Cerebellar cortex (tissue), 1 donor: ENCODE data around the gene ESAM.
A peak's percentile ranks its signal among the peaks of the same experiment; 100 is the strongest.
"Not testable (repeated sequence)": the region's sequence is repeated elsewhere in the genome, so short reads cannot be mapped to it uniquely, and the experiment has no call there.

ENCODE experiments used
- DNase-seq: peaks from one replicate; pipeline ENCODE4 v3.0.0-alpha.2; 2015; ENCODE audit warnings: low spot score

ESAM gene

DNA sequence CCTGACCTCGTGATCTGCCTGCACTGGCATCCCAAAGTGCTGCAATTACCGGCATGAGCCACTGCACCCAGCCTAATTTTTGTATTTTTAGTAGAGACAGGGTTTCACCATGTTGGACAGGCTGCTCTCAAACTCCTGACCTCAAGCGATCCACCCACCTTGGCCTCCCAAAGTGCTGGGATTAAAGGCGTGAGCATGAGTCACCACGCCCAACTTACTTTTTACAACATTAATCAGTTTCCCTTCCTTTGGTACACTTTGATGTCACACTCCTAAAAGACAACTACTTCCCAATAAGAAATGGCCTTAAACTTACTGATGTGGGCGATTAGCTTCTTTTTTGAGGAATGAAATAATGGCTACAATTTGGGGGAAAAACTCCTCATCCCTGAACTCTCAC, 8.9 kb upstream of the ESAM start:
- DNase-seq = not testable (repeated sequence)

DNA sequence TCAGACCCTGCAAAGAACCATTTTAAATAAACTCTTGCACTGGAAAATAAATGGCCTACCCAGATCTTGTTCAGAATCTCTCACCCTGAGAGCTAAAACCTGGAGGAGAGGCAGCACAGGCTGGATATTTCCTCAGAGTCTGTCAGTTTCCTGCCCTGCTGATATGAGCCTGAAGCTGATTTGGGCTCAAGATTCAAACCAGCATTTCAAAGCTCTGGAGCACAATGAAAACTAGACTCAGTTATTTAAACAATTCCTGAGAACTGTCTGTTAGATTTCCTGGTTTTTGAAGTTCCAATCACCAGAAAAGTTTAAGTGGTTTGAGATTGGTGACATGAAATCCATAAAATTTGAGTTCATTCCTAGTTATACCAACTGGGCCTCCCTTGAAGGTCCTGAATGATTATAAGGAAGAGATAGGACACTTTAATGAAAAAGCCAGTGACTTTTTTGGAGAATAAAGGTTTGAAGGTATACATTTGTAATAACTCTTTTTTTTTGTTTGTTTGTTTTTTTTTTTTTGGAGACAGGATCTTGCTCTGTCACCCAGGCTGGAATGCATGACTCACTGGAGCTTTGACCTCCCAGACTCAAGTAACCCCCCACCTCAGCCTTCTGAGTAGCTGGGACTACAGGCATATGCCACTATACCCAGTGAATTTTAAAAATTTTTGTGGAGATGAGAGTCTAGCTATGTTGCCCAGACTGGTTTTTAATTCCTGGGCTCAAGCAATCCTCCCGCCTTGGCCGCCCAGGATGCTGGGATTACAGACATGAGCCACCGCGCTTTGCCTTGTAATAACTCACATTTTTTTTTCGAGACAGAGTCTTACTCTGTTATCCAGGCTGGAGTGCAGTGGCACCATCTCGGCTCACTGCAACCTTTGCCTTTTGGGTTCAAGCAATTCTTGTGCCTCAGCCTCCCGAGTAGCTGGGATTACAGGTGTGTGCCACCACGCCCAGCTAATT, 8.0 kb upstream of the ESAM start:
- DNase-seq = no peak

DNA sequence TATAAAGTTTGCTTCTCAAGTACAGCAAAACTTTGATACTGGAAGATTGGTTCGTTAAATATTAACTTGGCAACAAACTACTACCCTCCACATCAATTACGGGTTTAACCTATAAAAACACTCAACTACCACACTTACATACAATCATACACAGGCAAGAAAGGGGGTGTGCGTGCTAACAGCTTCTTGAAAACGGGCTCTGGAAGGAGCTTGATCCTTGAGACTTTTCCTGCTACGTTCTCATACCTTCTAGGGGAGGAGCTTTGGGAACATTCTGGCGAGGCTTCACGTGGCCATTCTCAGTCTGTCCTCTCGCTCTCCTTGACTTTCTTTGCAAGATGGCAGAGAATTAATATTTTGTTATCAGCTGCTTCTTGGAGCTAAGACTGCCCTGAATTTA, 6.8 kb upstream of the ESAM start:
- no peak for DNase-seq

DNA sequence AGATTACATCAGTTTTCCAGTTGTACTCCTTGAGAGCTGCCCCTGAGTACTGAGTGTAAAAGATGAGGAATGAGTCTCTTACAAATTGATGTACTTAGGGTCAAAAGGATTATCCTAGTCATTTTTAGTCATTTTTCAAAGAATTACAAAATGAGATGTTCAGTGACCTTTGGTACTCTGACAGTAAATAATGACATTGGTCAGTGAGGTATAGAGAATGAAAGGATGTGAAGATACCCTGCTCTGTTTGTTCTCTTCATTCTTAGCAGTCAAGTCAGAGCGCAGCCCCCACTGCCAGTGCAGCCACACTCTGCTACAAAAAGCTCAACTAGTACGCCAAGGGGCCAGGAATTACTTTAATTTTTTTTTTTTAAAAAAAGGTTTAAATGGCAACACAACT, 4.1 kb upstream of the ESAM start:
- DNase-seq = no peak

DNA sequence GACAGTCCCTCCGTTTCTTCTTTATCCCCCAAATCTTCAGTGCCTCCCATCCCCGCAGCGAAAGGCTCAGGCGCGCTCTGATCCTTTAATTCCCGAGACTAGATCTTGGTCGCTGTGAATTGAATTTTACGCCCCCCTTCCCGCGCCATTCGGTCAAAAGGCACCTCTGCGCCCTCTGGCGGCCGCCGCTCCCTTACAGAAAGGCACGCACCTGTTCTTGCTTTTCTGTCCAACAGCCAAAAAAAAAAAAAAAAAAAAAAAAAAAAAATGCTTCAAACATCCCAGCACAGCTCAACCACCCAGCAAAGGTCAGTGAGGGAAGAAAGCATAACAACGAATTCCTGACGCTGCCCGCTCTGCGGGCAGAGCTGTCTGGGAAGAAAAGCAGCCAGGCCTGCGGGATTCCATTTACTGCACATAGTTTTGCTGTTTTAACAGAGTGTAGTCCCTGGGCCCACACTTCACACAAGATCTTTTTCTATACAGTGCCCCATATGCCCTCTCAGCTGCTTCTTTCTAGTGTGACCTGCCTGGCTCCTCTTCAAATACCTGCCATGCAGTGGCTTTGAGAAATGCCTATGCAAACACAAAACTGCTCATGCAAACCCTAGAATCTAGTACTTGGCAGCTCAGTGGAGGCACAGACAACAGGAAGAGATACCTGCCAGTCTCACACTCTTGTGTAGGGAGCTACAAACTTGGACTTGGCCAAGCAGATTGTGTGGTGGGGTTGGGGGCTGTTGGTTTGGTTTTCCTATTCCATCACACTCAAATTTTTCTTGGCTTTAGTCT, 1.3 kb upstream of the ESAM start:
- DNase-seq = peak; percentile 74

DNA sequence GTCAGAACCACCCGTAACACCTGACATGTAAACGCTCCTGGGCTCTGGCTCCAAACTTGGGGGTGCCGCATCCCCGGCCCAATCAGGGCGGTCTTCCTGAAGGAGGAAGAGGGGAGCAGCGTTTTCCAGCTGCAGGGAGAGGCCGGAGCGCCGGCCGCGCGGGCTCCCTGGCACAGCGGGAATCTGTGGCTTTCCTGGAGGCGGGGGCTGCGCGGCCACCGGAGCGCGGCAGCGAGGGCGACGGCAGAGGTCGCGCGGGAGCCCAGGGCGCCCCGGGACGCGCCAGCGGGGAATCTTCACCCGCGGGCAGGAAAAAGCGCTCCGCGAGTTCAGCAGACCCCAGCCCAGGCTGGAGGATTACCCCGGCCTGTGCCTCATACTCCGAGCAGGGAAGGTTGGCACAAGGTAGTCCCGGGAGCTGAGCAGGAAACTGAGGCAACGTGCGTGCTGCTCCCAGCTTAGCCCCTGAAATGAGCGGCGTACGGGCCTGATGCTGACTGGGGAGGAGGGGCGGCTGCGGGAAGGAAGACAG, 600 bp upstream of the ESAM start:
- DNase-seq = no peak

DNA sequence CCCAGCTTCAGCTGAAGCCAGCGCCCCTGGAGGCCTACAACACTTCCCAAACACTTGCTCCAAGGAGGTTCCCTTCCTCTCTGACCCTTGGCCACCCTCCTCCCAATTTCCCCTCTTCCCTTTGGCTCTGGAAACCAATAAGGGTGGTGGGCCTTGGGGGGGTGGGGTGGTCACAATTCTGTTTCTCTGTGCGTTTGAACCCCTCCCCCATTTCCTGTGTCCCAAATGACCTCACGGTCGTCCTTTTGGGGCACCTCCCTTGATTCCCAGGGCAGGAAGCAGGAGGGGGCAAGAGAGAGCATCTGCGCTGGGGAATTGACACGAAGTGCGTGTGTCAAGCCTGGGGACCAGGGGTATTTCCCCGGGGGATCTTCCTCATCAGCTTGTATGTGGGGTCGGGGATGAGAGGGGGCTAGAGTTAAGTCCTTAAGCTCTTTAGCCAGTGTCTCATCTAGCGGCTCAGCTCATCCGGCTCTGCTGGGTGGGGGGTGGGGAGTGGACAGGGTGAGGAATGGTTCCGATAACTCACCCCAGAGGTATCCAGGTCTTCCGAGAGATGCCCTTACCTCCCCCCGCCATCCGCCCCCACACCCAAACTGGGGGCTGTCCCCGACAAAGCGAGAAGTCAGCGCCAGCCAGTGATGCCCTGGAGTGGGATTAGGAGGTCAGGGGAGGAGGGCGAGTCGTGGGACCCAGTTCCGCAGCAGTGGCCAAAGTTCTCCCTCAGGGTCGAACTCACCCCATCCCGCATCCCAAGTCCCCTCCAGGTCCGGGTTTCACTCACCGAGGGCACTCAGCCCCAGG, 587 bp downstream of the ESAM start:
- no peak for DNase-seq

DNA sequence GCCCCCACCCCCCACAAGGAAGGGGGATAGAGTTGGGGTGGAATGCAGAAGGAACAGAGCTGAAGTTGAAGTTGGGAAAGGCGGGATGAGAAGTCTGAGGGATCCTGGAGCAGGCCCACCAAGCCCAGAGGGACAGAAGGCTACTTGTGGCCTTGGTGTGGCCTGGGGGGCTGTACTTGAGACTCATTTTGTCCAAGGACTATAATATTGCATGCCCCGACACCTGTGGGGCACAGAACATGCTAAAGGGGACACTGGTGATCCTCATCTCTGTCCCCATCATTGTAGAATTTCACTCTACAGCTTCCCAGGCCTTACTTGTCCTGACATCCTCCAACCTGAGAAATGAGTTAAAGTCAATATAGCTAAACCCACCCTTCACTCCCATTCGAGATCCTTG, 1.3 kb downstream of the ESAM start:
- no peak for DNase-seq

DNA sequence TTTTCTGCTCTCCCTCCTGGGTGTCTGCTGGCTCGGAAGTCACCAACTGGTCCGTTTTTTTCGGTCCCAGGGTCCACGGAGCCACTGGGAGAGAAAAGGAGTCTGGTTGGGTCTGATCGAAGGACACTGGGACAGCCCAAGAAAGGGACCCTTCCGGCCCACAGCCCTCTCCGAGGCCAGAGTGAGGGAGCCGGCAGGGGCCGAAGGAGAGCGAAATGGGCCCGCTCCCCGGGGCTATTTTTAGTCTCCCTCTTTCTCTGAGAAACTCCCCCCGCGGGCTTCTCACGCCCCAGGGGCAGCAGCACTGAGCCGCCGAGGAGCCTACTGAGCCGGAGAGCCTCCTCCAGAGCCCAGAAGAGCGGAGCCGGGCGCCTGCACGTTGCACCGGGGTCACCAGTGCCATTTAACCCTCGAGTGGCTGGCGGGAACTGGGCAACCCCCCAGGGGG, 1.9 kb downstream of the ESAM start:
- no peak for DNase-seq

DNA sequence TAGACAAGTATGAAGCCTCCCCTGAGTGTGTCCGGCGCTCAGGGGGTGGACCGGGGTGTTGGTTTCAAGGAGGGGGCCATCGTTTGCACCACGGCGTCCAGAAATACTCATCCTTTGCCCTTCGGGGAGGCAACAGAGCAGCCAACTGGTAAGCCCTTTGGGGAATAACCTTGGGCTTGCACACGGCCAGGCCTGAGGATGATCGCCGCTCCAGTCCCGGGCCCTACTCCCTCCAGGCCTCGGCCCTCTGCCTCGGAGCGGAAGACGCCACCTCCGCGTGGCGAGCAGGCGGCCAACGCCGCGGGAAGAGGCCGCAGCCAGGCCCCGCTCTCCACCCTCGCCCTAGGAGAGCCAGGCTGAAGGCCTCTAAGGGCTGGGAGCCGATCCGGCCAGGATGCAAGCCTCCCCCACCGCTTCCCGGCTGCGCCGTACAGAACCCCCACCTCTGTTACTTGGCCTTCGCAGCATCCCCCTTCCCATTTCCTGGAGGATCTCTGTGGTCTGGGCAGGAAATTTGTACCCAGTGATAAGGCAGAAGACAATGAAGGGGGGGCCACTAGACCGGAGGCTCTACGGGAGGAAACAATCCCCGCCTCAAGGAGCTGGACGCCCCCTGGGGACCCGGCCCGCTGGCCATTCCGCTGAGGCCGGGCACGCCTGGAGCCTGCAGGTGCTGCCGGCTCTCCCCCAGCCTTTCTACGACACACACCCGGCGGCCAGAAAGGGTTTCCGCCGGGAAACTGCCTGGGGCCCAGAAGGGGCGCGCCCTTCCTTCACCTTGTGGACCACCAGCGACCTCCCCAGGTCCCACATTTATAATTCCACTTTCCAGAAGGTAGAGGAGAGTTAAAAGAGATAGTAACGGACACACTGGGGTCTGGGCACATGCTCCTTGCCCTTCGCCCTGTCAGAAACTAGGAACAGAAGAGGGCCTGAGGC, 2.6 kb downstream of the ESAM start:
- no peak for DNase-seq

DNA sequence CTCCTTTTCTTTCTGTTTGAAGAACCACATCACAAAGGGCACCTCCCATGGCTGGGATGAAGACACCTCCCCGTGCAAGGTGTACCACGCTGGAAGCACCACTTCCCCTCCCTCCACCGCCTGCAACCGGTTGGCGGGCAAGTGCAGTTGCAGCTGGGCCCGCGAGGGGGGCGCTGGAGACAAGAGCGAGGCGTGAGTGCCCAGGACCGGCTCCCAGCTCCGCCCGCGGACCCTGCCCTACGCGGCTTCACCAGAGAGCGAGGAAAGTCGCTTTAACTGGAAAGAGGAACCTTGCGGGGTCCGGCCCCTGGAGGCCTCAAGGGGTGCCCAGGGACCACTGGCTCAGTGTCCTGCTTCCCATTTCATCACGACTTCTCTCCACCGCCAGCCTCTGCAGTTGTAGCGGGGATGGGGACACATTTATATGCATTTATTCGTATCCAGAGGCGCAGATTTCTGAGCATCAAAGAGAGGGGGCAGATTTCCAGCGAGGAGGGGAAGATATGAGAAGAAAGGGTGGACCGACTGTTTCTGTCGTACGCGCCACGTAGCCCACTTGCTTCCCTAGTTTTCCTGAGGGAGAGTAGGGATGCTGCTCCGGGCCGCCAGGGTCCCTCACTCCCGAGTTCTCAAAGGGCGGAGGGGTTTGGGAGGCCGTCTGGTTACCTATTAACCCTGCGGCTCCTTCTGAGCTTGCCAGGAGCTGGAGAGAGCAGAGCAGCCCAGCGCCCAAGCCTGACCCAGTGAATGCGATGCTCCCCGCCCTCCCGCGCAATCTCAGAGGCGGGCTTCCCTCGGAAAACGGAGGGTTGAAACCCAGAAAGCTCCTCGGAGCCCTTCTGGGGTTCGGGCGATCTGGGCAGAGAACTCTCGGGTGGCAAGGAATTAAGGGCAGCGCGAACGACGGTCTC, 3.5 kb downstream of the ESAM start:
- peak; percentile 40 for DNase-seq

DNA sequence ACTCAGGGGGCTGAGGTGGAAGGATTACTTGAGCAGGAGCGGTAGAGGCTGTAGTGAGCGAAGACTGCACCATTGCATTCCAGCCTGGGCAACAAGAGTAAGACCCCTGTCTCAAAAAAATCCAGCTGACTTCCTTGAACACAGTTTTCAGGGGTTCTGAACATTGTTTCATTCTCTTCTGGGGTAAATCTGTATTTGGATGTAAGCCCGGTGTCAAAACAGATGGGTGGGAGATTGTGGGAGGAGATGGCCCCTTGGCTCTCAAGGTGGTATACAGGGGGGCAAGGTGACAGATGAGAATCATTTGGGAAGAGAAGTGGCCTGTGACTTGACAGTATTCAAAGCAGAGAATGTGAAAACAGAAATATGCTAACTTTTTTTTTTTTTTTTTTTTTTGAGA, 4.8 kb downstream of the ESAM start:
- DNase-seq = no peak

DNA sequence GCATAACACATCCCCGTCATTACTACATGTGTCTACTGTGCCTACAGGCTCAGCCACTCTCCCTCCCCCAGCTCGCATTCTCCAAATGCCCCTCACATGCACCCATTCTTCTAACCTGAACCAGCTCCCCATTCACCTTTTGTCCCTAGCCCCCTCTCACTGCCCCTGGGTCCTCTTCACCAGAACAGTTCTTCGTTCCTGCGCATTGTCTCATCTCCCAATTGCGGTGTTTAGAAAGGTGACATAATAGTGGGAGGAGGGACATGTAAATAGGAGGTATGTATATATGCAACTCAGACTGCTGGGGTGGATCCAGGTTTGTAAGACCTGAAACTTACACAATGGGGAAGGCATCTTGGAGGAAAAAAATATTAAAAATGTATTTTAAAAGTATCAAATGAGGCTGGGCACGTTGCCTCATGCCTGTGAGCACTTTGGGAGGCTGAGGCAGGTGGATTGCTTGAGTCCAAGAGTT, 5.3 kb downstream of the ESAM start:
- DNase-seq = no peak

DNA sequence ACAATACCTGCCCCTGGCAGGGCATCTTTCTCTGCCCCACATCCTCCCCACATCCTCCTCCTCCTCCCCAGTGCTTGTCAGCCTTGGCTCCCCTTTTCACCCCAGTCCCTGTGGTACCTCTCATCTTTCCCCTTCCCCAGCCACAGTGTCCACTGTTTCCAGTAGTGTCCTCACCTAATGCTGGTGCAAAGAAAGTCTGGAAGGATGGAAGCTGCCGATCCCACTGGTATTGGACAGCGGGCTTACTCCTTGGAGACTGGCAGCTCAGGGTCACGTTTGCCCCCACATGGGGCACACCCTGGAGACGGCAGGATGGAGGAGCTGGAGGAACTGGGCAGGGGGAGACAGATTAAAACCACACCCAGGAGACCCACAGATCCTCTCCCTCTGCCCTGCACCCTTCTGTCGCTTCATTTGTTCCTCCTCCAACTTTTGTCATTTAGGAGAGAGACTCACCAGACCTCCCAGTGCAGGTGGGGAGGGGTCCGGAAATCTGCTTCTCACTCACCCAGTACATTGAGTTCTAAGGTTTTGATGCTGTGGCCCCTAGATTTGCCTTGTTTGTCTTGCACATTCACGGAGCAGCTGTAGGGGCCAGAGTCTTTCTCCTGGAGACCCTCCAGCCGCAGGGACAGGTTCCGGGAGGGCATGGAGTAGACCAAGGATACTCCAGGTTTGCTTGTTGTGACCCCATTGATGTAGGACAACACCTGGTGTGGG, 5.9 kb downstream of the ESAM start:
- DNase-seq = no peak

DNA sequence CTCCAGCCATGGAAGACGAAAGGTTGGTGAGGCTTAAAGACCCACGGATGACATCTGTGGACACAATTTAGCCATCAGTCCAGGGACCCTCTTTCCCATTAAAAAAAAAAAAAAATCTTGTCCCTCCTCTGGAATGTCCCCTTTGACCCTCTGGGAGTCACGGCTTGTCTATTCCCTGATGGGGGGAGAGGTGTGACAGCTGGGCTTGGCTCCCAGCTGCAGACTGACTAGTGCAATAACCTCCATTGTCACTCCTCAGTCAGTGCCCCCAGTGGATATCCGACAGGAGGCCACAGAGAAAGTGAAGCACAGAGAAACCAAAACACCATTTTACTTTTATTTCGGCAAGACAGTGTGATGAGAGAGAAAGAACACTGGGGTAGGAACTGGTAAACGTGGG, 7.4 kb downstream of the ESAM start:
- no peak for DNase-seq

DNA sequence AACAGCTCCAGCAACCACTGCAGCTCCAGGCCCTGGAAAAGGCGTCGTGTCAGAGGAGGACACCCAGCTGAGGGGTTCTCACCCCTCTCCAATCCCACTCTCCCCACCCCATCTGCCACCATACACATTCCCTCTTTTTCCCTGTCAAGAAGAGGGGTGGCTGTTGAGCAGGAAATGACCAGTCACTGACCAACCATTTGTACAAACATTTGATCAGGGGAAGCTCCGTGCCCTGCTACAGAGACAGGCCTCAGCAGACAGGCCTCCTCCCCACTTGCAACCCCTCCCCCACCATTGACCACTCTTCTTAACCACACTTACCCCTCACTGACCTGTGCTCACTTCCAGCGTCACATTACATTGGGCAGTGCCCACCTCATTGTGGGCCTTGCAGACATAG, 7.8 kb downstream of the ESAM start:
- DNase-seq = no peak

DNA sequence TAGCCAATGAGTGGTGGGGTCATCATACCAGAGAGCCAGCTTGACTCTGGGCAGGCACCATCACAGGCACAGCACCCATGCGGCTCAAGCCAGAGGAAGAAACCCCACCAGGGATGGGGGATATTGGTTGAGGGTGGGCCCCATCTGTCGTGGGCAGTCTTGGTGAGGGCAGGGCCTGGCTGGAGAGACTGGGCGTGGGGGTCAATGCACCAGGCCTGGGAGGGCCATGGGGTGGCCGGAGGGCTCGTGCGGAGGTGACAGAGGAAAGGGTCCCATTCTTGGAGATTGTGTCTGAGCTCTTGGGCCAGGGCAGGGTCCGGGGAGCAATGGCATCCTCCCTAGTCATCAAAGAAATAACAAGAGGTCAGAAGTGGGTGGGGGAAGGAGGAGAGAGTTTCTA, 8.5 kb downstream of the ESAM start:
- DNase-seq = no peak

DNA sequence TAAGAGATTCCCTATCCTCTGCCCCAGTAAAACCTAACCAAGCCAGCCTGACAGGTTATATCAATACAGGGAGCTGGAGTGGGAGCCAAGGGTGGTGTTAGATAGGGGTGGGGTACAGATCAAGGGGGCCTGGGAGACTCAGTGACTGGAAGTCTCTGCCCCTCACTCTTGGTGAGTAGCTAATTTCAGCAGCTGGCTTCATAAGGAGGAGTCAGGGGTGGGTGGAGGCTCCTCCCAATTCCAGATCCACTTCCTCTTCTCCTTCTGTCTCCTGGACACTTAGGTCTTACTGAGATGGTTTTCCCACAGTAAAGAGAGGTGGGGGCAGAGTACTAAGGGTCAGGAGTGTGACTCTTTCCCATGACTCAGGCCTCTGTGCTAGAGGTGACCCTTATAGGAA, 8.9 kb downstream of the ESAM start:
- no peak for DNase-seq
